ENCODE measurements around the gene FAM162A.
"Not testable (repeated sequence)": the region's sequence is repeated elsewhere in the genome, so short reads cannot be mapped to it uniquely, and the experiment has no call there.

Gene FAM162A

GRCh38 chr3:122421836-122422235 lies 37.9 kb downstream of the FAM162A start:
- DNase-seq, result no peak

- DNase-seq, result no peak
Measured at GRCh38 chr3:122427857-122428471, 44.0 kb downstream of the FAM162A start.

DNA sequence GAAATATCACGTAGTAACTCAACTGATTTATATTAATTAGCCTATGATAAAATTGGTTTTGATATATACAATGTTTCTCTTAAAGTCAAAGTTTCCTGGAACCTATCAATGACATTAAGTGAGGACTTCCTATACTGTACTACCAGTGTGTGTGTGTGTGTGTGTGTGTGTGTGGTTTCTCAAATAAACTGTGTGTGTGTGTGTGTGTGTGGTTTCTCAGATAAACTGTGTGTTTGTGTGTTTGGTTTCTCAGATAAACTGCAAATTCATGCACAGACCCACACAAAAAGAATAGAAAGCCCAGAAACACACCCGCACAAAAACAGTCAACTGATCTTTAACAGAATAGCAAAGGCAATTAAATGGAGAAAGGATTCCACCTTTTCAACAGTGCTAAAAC lies 46.4 kb downstream of the FAM162A start:
- DNase-seq, result no peak

- no peak for DNase-seq
Measured at GRCh38 chr3:122435950-122436349, 52.0 kb downstream of the FAM162A start.

- DNase-seq, result no peak
Measured at GRCh38 chr3:122443090-122443489, 59.1 kb downstream of the FAM162A start.

DNA sequence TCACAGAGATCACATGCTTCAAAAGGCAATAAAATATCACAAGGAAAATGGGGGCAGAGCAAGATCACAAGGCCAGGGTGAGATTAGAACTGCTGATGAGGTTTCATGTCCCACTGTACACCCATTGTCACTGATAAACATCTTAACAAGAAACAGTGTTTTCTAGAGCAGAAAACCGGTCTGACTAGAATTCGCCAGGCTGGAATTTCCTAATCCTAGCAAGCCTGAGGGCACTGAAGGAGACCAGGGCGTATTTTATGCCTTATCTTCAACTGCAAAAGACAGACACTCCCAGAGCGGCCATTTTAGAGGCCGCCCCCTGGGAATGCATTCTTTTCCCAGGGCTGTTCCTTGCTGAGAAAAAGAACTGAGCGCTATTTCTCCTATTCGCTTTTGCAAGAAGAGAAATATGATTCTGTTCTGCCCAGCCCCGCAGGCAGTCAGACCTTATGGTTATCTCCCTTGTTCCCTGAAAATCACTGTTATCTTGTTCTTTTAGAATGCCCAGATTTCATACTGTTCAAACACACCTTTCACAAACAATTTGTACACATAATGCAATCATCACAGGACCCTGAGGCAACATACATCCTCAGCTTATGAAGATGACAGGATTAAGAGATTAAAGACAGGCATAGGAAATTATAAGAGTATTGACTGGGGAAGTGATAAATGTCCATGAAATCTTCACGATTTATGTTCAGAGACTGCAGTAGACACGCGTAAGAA lies 59.9 kb downstream of the FAM162A start:
- not testable (repeated sequence) for DNase-seq

DNA sequence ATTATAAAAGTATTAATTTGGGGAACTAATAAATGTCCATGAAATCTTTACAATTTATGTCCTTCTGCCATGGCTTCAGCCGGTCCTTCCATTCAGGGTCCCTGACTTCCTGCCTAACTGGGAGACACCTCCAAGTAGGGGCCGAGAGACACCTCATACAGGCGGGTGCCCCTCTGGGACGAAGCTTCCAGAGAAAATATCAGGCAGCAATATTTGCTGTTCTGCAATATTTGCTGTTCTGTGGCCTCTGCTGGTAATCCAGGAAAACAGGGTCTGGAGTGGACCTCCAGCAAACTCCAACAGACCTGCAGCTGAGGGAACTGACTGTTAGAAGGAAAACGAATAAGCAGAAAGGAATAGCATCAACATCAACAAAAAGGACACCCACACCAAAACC lies 60.5 kb downstream of the FAM162A start:
- not testable (repeated sequence) for DNase-seq

DNA sequence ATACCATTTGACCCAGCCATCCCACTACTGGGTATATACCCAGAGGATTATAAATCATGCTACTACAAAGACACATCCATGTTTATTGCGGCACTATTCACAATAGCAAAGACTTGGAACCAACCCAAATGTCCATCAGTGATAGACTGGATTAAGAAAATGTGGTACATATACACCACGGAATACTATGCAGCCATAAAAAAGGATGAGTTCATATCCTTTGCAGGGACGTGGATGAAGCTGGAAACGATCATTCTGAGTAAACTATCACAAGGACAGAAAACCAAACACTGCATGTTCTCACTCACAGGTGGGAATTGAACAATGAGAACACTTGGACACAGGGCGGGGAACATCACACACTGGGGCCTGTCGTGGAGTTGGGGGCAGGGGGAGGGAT lies 64.2 kb downstream of the FAM162A start:
- DNase-seq, result not testable (repeated sequence)

DNA sequence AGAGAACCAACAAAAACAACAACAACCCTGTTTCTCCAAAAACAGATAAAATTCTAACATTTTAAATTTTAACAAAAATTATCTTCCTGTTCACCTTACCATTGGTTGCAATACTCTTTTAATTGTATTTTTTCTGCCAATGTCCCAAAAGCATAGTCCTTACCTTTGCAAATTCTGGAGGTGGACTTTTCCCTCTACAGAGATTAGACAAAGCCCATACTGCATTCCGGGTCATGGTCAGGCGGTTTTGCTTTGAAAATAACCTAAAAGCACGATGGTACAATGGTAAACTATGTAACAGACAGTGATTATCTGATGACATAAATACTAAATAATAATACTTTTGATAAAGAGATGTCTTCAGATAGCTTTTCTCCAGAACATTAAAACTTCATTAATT lies 67.4 kb downstream of the FAM162A start:
- no peak for DNase-seq

DNA sequence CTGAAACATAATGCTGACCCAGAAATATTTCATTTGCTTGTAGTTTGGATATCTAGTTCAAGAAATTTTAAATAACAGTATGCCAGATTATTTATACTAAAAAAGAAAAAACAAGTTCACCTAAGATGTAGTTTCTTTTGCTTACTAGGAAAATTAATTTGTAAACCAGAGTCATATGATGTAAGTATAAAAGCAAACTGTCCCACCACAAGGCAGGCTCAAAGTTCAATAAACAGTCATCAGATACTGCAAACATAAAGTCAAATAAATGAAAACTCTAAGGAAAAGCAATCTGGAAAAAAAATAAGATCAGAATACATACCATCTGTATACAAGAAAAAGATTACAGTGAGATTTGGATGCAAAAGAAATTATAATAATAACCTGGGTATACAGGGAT lies 72.1 kb downstream of the FAM162A start:
- DNase-seq, result no peak

DNA sequence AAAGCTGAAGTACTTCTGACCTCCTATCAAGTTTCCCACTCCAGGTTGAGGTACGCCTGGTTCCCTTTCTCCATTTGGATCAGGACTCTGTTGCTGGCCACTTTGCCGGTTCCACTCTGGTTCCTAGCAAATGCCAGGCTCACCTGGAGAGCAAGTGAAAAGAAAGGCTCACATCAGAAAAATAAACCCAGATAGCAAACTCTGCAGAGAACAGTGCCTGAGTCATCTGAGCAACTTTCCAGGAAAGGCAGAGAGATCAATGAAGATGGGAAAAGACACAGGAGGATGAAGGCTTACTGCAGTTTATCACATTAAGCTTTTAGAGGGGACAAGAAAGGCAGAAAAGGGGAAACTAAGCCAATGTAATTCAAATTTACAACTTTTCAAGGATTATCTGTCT lies 73.7 kb downstream of the FAM162A start:
- DNase-seq, result no peak

GRCh38 chr3:122458992-122459391 lies 75.0 kb downstream of the FAM162A start:
- DNase-seq, result peak; percentile 20 to 63 (median 44)

DNA sequence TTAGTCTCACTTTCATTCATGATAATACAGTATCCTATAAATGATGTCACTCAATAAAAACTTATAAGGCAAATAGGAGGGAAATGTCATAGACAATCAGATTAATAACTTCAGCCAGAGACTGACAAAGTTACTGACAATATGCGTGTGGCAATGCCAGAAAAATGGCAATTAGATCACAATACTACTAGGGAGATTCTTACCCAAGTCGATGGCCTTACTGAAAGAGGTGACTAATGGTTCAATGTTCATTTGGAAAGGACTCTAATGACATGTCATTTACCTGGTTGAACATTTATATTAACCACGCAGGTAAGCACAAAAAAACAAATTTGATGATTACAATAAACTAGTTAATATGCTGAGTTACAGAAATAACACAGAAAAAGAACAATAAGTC lies 77.8 kb downstream of the FAM162A start:
- DNase-seq, result no peak
